GM12878 (cell line): ENCODE results near the gene PPBP. TPM values are rescaled to one million over a fixed set of nuclear protein-coding genes. Genes with fewer than 3 reads are reported as not detected.

ENCODE experiments used
- ATAC-seq: fragments of 200-7000 bp; cut with Tn5 transposase; 3 replicates; pipeline ENCODE4 v1.9.1; 2020; ENCODE audit warnings: mild to moderate bottlenecking, moderate library complexity
- BruUV-seq: library from RNA; stranded (reverse); fragments of 400-500 nt; replicated peaks from 2 replicates; lab custom pipeline; 2021; lab: Mats Ljungman, UMichigan
- CTCF ChIA-PET: fragments of 300-600 bp; sonication (Branson Sonifier 250); formaldehyde crosslinking; extraction: SDS; loops from one replicate; lab custom pipeline; 2021; ENCODE audit warnings: inconsistent platforms; lab: Yijun Ruan, JAX
- POLR2A ChIA-PET: fragments of 350-600 bp; formaldehyde crosslinking; extraction: SDS; loops from one replicate; lab custom pipeline; 2021; ENCODE audit warnings: inconsistent platforms; lab: Charles Lee
- RAD21 ChIA-PET: fragments of 300-600 bp; sonication (Branson Sonifier 250); formaldehyde crosslinking; loops from one replicate; lab custom pipeline; 2023; ENCODE audit warnings: antibody characterized with exemption; ENCODE audit not compliant: unreplicated experiment; lab: Charles Lee
- SMC1A ChIA-PET: fragments of 300-600 bp; sonication (Branson Sonifier 250); formaldehyde crosslinking; loops from one replicate; lab custom pipeline; 2023; ENCODE audit not compliant: unreplicated experiment, uncharacterized antibody; lab: Charles Lee
- DNase-seq: peaks from one replicate; pipeline ENCODE4 v3.0.0-alpha.2; 2011; ENCODE audit warnings: low read depth, low spot score
- FAIRE-seq: peaks from 3 replicates; lab custom pipeline; 2011; peaks lifted over from hg19 to GRCh38; lab: Jason Lieb, UNC
- H2AFZ ChIP-seq: 2 replicates; pipeline ENCODE4 v1.6.0; 2011; ENCODE audit warnings: low read depth, low read length, control low read depth; ENCODE audit not compliant: control insufficient read depth
- H3K27ac ChIP-seq: 2 replicates; pipeline ENCODE4 v1.5.1; 2011; ENCODE audit warnings: control low read depth; ENCODE audit not compliant: control insufficient read depth, insufficient read depth
- H3K27me3 ChIP-seq, 2 experiments: replicated peaks in 1 of 2; 2 replicates each; pipeline versions ENCODE4 v1.6.0 to v1.6.1; 2011; ENCODE audit warnings: low read length in 1 of 2; ENCODE audit not compliant: control insufficient read depth in 2 of 2, insufficient read depth in 2 of 2
- H3K36me3 ChIP-seq, 2 experiments: 2 replicates each; pipeline ENCODE4 v1.5.1; 2011; ENCODE audit warnings: low read length in 1 of 2; ENCODE audit not compliant: control insufficient read depth in 2 of 2, insufficient read depth in 2 of 2
- H3K4me1 ChIP-seq: 2 replicates; pipeline ENCODE4 v1.6.1; 2011; ENCODE audit warnings: mild to moderate bottlenecking, low read length, moderate library complexity, mixed read lengths; ENCODE audit not compliant: control insufficient read depth, insufficient read depth
- H3K4me2 ChIP-seq: 2 replicates; pipeline ENCODE4 v1.6.0; 2011; ENCODE audit warnings: control low read depth; ENCODE audit not compliant: control insufficient read depth, insufficient read depth
- H3K4me3 ChIP-seq: fragments of 200-600 bp; sonication (generic); 2 replicates; pipeline ENCODE4 v1.5.1; 2016
- H3K79me2 ChIP-seq: 2 replicates; pipeline ENCODE4 v1.6.0; 2011; ENCODE audit warnings: low read length; ENCODE audit not compliant: control insufficient read depth, insufficient read depth
- H3K9ac ChIP-seq: 2 replicates; pipeline ENCODE4 v1.8.0; 2011; ENCODE audit warnings: low read length, control low read depth, mixed read lengths; ENCODE audit not compliant: control insufficient read depth, insufficient read depth
- H3K9me3 ChIP-seq: replicated peaks from 3 replicates; pipeline ENCODE4 v1.5.1; 2011; ENCODE audit warnings: mild to moderate bottlenecking, low read length; ENCODE audit not compliant: control insufficient read depth, insufficient read depth
- H4K20me1 ChIP-seq: 2 replicates; pipeline ENCODE4 v1.6.0; 2011; ENCODE audit not compliant: control insufficient read depth, insufficient read depth
- ETV6 ChIP-seq, 2 experiments: fragments of 450-650 bp in 1 of 2; IDR thresholded peaks in 1 of 2; conservative IDR thresholded peaks in 1 of 2; 2 replicates each; pipeline ENCODE4 v1.6.1; 2014; ENCODE audit warnings: antibody characterized with exemption in 1 of 2, borderline replicate concordance in 1 of 2, low read depth in 1 of 2, mild to moderate bottlenecking in 1 of 2, moderate library complexity in 1 of 2
- IKZF2 ChIP-seq, 2 experiments: fragments of 450-650 bp; IDR thresholded peaks; 2 replicates each; pipeline ENCODE4 v1.6.1; 2017; ENCODE audit warnings: mild to moderate bottlenecking in 2 of 2, moderate library complexity in 2 of 2
- KLF5 ChIP-seq: fragments of 450-650 bp; IDR thresholded peaks from 2 replicates; pipeline ENCODE4 v1.6.1; 2014; ENCODE audit warnings: mild to moderate bottlenecking; ENCODE audit not compliant: partially characterized antibody
- NR2C2 ChIP-seq: IDR thresholded peaks from 2 replicates; pipeline ENCODE4 v1.6.1; 2011; ENCODE audit warnings: borderline replicate concordance, low read depth; ENCODE audit not compliant: control insufficient read depth, insufficient read length
- in situ Hi-C: fragments of 300-500 bp; cut with MboI; formaldehyde crosslinking; loops from 9 replicates; pipeline ENCODE4 v1.14.3; 2018; ENCODE audit warnings: mixed read lengths
- intact Hi-C: fragments of 100-400 bp; cut with micrococcal nuclease; formaldehyde crosslinking; loops from one replicate; pipeline ENCODE4 v1.14.2; 2022; ENCODE audit not compliant: unreplicated experiment
- polyA plus RNA-seq, 11 experiments: library from polyadenylated mRNA; depleted of rRNA in 4 of 11; unstranded in 6 of 11; stranded (reverse) in 5 of 11; fragments of >200 nt; fragmentation: Nextera tagmentation in 4 of 11; fragmentation: Illumina TruSeq in 1 of 11; extraction: Ambion mirVana in 4 of 11; extraction: Trizol in 1 of 11; gene quantifications; 1 replicate in 1 of 11; 2 replicates in 10 of 11; pipeline versions ENCODE4 v1.2.1 to v1.2.3, GENCODE V29; 2011 to 2016; ENCODE audit warnings: inconsistent platforms in 2 of 11, missing spikeins in 2 of 11, low read depth in 1 of 11
- total RNA-seq, 4 experiments: library from RNA; depleted of rRNA in 3 of 4; stranded (reverse); fragments of >200 nt in 3 of 4; fragmentation: Illumina TruSeq in 1 of 4; extraction: Trizol in 1 of 4; gene quantifications; 2 replicates each; pipeline versions ENCODE4 v1.2.1 to v1.2.3, GENCODE V29; 2013 to 2021
- TF ChIP-seq, protein P1 (sequence below): IDR thresholded peaks from 2 replicates; pipeline ENCODE4 v1.6.1; 2011; ENCODE audit warnings: borderline replicate concordance, low read depth, mild to moderate bottlenecking, moderate library complexity, low read length; ENCODE audit not compliant: insufficient read depth, poor library complexity, severe bottlenecking

The PPBP gene
- total and polyA plus RNA-seq, 10 of the 15 experiments (the other 5 are each of a cell fraction or from before 2014, with no cell fraction given) = not detected

GRCh38 chr4:73976217-73976616, 11.8 kb downstream of the PPBP start (continued):
- TF ChIP-seq, protein P1, sequence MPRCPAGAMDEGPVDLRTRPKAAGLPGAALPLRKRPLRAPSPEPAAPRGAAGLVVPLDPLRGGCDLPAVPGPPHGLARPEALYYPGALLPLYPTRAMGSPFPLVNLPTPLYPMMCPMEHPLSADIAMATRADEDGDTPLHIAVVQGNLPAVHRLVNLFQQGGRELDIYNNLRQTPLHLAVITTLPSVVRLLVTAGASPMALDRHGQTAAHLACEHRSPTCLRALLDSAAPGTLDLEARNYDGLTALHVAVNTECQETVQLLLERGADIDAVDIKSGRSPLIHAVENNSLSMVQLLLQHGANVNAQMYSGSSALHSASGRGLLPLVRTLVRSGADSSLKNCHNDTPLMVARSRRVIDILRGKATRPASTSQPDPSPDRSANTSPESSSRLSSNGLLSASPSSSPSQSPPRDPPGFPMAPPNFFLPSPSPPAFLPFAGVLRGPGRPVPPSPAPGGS = no peak
- no peak for TF ChIP-seq KLF5
- TF ChIP-seq IKZF2 (IDR thresholded peaks at IDR 0.05) = no peak
- no peak for TF ChIP-seq NR2C2

DNA sequence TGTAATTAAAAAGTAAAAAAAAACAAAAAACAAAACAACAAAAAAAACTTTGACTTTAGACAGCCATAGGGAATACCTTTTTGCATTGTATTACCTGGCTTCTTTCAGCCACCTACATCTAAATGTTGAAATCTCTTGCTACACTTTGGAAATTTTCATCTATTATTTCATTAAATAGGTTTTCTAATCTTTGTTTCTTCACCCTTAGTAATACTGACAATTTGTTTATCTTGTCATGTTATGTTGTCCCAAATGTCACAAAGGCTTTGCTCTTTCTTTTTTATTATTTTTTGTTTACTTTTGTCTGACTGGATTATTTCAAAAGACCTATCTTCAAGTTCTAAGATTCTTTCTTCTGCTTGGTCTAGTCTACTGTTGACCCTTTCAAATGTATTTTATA, 13.6 kb downstream of the PPBP start:
- in situ Hi-C loops = no loop called here
- ChIA-PET RAD21 (no interaction called here), CTCF (interaction anchor here (0.6 kb wide), 1 partner anchor 1494 kb away, joined by 3 read pairs; no protein-coding TSS in a partner anchor), SMC1A (no interaction called here), POLR2A (no interaction called here)
- Histone ChIP-seq H3K36me3 (no peaks in the 10 kb centered on the region), H3K9ac (no peak overlapping the region), H3K27me3 (no peaks in the 10 kb centered on the region), H3K4me2 (no peak overlapping the region), H3K9me3 (no peaks in the 10 kb centered on the region), H3K4me1 (no peaks in the 10 kb centered on the region), H4K20me1 (no peaks in the 10 kb centered on the region), H2AFZ (no peak overlapping the region), H3K27ac (no peak overlapping the region), H3K4me3 (no peak overlapping the region), H3K79me2 (no peaks in the 10 kb centered on the region)
- DNase-seq (no peak), FAIRE-seq (no peak), ATAC-seq (no peak)
- no TSS peak for BruUV-seq
- intact Hi-C loops = no loop called here
- TF ChIP-seq ETV6 (conservative IDR thresholded peaks at IDR 0.05 in 1 of 2, IDR thresholded peaks at IDR 0.05 in 1 of 2; ENCODE audit: borderline replicate concordance in 1 of 2, low read depth in 1 of 2) = no peak
